Pancreas (tissue), 10 donors: ENCODE results near the gene BEX2. TPM values are rescaled to one million over a fixed set of nuclear protein-coding genes. Genes with fewer than 3 reads are reported as not detected.

ENCODE experiments used
- ATAC-seq, 4 donors: fragments of 200-7000 bp; cut with Tn5 transposase; one replicate each; pipeline versions ENCODE4 v1.8.0 to v1.9.1; 2020; ENCODE audit warnings: mild to moderate bottlenecking in 4 of 4, moderate library complexity in 4 of 4
- DNase-seq, 6 donors: peaks; one replicate each; pipeline ENCODE4 v3.0.0-alpha.2; 2020
- FAIRE-seq: peaks from 2 replicates; lab custom pipeline; 2012; peaks lifted over from hg19 to GRCh38; lab: Jason Lieb, UNC
- H3K27ac ChIP-seq, 4 donors: fragments of 200-600 bp; sonication (generic); 1 replicate in 3 of 4; 2 replicates in 1 of 4; pipeline versions ENCODE4 v1.5.0 to v1.8.0; 2020
- H3K27me3 ChIP-seq, 4 donors: fragments of 200-600 bp; one replicate each; pipeline ENCODE4 v1.8.0; 2021
- H3K36me3 ChIP-seq, 3 donors: fragments of 200-600 bp; sonication (generic) in 1 of 3; one replicate each; pipeline versions ENCODE4 v1.5.0 to v1.8.0; 2020 to 2021
- H3K4me1 ChIP-seq, 3 donors: fragments of 200-600 bp; one replicate each; pipeline ENCODE4 v1.8.0; 2021
- H3K4me3 ChIP-seq, 4 donors: fragments of 200-600 bp; sonication (generic) in 2 of 4; one replicate each; pipeline versions ENCODE4 v1.5.0 to v1.8.0; 2020 to 2021
- H3K9me3 ChIP-seq, 4 donors: fragments of 200-600 bp; one replicate each; pipeline ENCODE4 v1.8.0; 2021
- WGBS, 2 donors: extraction: QIAGEN DNeasy Blood & Tissue Kit; methylation state at CpG; one replicate each; pipeline ENCODE4 v1.1.7; 2013; 5-methylcytosine and 5-hydroxymethylcytosine counted together
- intact Hi-C, 3 donors: fragments of 100-400 bp; cut with DNase I; formaldehyde crosslinking; loops; one replicate each; pipeline versions ENCODE4 v1.11.1 to v1.14.2; 2022
- polyA plus RNA-seq, 2 donors: library from polyadenylated mRNA; stranded (reverse); fragments of 200-250 nt; gene quantifications; one replicate each; pipeline ENCODE4 v1.2.3, GENCODE V29; 2013
- total RNA-seq, 6 donors: library from RNA; stranded (reverse); fragmentation: NEBNext Ultra II Directional in 4 of 6; extraction: Animal tissue kit (Norgen Biotek cat#: 25700) in 4 of 6; gene quantifications; one replicate each; pipeline versions ENCODE4 v1.2.1 to v1.2.4, GENCODE V29; 2021 to 2023
- TF ChIP-seq, protein P1 (sequence below), 4 donors: fragments of 200-600 bp; sonication (generic) in 3 of 4; IDR thresholded peaks; one replicate each; pipeline versions ENCODE4 v1.5.0 to v1.8.0; 2021; ENCODE audit warnings: antibody characterized with exemption in 4 of 4
- donor health status: healthy with polysubstance abuse.
- donor health status: DM: no; HTN: no; CAD: no; lungs with moderate emphysema.
- donor health status: DM: no; HTN: no; CAD: no.
- donor health status: control.
- donor health status: control.
- donor health status: Bipolar disorder and iron deficiency.
- donor health status: DM: yes; HTN: yes; CAD: no.
- donor health status: DM: no; HTN: no; CAD: no.
- donor health status: DM: no; HTN: no; CAD: no.
- donor health status: DM: yes; HTN: yes; CAD: no.

The BEX2 gene
- total and polyA plus RNA-seq, 8 donors, result 11.2 to 113 (median 14.7) TPM

DNA sequence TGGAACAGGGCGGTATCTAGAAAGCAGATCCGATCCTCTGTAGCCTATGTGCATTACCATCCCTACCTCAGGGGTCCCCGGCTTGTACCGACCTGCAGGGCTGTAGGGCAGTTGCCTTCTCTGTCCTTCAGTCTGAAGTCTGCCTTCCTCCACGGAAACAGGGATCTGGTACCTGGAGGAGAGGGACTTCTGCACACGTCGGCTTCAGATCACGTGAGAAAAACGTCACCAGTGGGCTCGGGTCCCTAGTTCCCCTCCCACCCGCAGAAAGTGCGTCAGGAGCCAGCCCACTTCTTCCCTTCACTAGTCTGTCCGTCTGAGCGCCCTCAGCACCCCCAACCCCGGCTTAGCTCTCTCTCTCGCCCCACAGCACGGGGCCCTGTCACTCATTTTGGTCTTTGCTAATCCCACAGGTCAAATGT, 34.2 kb downstream of the BEX2 start, which contains the start of gene TCEAL5:
TCEAL5 (minus strand) TSS at position 170 of the 422 bp plus-strand sequence. CDS start 2,187 bp downstream, outside the sequence.
- ATAC-seq (peak in 2 of 4 donors; percentile 34), FAIRE-seq (no peak), DNase-seq (peak in 1 of 6 donors; percentile 20)
- intact Hi-C loops, result no loop called here
- H3K27ac ChIP-seq, result no peak within 1 kb of the TSS
- WGBS, 2 donors, result 7 to 17% methylated on average over 17 of the region's 17 CpGs
- peaks cover 3 to 9% (median 7%) of the 10 kb centered on the region in 4 donors for H3K27me3 ChIP-seq
- H3K9me3 ChIP-seq, result no peaks in the 10 kb centered on the region
- no peaks in the 10 kb centered on the region for H3K36me3 ChIP-seq
- no peaks in the 10 kb centered on the region for H3K4me1 ChIP-seq
- H3K4me3 ChIP-seq, result no peak within 1 kb of the TSS
- TF ChIP-seq, protein P1, sequence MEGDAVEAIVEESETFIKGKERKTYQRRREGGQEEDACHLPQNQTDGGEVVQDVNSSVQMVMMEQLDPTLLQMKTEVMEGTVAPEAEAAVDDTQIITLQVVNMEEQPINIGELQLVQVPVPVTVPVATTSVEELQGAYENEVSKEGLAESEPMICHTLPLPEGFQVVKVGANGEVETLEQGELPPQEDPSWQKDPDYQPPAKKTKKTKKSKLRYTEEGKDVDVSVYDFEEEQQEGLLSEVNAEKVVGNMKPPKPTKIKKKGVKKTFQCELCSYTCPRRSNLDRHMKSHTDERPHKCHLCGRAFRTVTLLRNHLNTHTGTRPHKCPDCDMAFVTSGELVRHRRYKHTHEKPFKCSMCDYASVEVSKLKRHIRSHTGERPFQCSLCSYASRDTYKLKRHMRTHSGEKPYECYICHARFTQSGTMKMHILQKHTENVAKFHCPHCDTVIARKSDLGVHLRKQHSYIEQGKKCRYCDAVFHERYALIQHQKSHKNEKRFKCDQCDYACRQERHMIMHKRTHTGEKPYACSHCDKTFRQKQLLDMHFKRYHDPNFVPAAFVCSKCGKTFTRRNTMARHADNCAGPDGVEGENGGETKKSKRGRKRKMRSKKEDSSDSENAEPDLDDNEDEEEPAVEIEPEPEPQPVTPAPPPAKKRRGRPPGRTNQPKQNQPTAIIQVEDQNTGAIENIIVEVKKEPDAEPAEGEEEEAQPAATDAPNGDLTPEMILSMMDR (IDR thresholded peaks at IDR 0.05), result no peak

DNA sequence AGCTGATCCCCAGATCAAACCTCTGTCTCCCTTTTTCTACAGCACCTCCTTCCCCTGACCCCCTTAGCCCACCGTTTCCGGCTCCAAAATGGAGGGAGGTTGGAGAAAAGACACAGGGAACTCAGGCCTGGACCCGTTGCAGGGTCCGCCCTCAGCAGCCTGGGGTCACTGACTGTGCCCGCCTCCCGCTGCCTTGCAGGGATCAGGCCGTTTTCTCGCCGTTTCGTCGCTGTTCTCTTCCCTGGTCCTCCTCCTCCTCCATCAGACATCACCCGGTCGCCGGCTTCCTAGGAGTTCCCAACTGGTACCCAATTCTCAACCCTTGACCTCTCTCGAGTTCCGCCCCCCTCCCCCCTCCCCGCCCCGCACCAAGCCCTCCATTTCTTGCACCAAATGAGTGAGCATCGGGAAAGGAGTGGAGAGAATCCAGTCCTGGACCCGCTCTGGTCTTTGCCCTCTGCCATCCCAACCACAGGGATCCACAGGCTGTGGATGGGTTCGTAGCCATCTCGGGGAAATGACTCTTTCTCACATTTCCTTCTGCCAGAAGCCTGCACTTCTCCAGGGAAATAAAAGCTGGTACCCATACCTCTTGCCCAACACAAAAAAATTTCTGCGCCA, 34.7 kb downstream of the BEX2 start:
- ATAC-seq (no peak), FAIRE-seq (no peak), DNase-seq (peak in 1 of 6 donors; percentile 25)
- H3K9me3 ChIP-seq, result no peaks in the 10 kb centered on the region
- H3K4me1 ChIP-seq, result no peaks in the 10 kb centered on the region
- H3K36me3 ChIP-seq, result no peaks in the 10 kb centered on the region
- no peak overlapping the region for H3K27ac ChIP-seq
- TF ChIP-seq, protein P1 (IDR thresholded peaks at IDR 0.05), result no peak
- H3K4me3 ChIP-seq, result no peak overlapping the region
- intact Hi-C loops, result no loop called here
- peaks cover 0 to 9% (median 5%) of the 10 kb centered on the region in 4 donors for H3K27me3 ChIP-seq
- 15 to 36% methylated on average over 23 of the region's 23 CpGs for WGBS, 2 donors

DNA sequence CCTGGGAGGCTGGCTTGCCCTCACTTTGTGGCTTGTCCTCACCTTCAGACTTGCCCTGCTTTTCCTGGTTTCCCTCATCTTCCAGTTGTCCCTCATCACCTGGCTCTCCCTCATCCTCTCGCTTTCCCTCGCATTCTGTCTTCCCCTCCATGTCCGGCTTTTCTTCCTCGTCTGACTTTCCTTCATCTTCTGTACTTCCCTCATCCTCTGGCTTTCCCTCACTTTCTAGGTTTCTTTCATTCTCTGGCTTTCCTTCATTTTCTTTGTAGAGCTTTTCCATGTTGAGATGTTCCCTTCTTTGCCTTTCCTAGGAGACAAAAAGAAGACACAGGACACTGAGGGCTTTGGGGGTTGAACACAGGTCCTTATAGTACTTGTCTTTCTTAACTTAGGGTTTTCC, 36.5 kb downstream of the BEX2 start:
- DNase-seq (no peak), ATAC-seq (no peak), FAIRE-seq (no peak)
- TF ChIP-seq, protein P1 (IDR thresholded peaks at IDR 0.05), result no peak
- no peaks in the 10 kb centered on the region for H3K27me3 ChIP-seq
- H3K4me1 ChIP-seq, result no peaks in the 10 kb centered on the region
- H3K9me3 ChIP-seq, result no peaks in the 10 kb centered on the region
- H3K27ac ChIP-seq, result no peak overlapping the region
- H3K4me3 ChIP-seq, result no peak overlapping the region
- no peaks in the 10 kb centered on the region for H3K36me3 ChIP-seq
- 83 to 91% methylated on average over 4 of the region's 4 CpGs for WGBS, 2 donors
- intact Hi-C loops, result no loop called here

Other genes starting within 250 kb of the BEX2 start
- gene BEX1, start 246.8 kb downstream of the BEX2 start, total RNA-seq, result 10 to 100 TPM; 13.5 to 43.5 (median 22.3) TPM
- gene BEX1, start 246.8 kb downstream of the BEX2 start, polyA plus RNA-seq, result 100 to 1,000 TPM in 1 of 2 donors, 10 to 100 TPM in 1; 52.1 to 263 TPM
- gene NXF3, start 217.8 kb downstream of the BEX2 start, total RNA-seq, result under 1 TPM in 4 of 6 donors, not detected in 2; 0.14 to 0.87 (median 0.39) TPM
- 1 to 10 TPM in 1 of 2 donors, under 1 TPM in 1; 0.57 to 1.3 TPM for gene NXF3, start 217.8 kb downstream of the BEX2 start, polyA plus RNA-seq
- 10 to 100 TPM in 3 of 6 donors, 1 to 10 TPM in 3; 7.4 to 18.5 (median 9.7) TPM for gene BEX4, start 95.9 kb downstream of the BEX2 start, total RNA-seq
- 10 to 100 TPM; 24.9 to 89.2 TPM for gene BEX4, start 95.9 kb downstream of the BEX2 start, polyA plus RNA-seq
- 10 to 100 TPM; 16.8 to 25.7 (median 21.6) TPM for gene TCEAL8, start 55.8 kb downstream of the BEX2 start, total RNA-seq
- 10 to 100 TPM; 25.5 to 56.6 TPM for gene TCEAL8, start 55.8 kb downstream of the BEX2 start, polyA plus RNA-seq
- gene TCEAL5, start 34.2 kb downstream of the BEX2 start, total RNA-seq, result under 1 TPM in 4 of 6 donors, not detected in 2; 0.16 to 0.47 (median 0.31) TPM
- 1 to 10 TPM; 1.1 to 5.7 TPM for gene TCEAL5, start 34.2 kb downstream of the BEX2 start, polyA plus RNA-seq
- gene TCEAL7, start 19.2 kb upstream of the BEX2 start, total RNA-seq, result 1 to 10 TPM in 2 of 6 donors, under 1 TPM in 4; 0.12 to 1.3 (median 0.34) TPM
- gene TCEAL7, start 19.2 kb upstream of the BEX2 start, polyA plus RNA-seq, result 1 to 10 TPM in 1 of 2 donors, under 1 TPM in 1; 0.72 to 2.6 TPM
- gene TCEAL9, start 45.5 kb upstream of the BEX2 start, total RNA-seq, result 10 to 100 TPM in 3 of 6 donors, 1 to 10 TPM in 3; 7.3 to 24.1 (median 9.9) TPM
- 10 to 100 TPM; 42.0 to 71.8 TPM for gene TCEAL9, start 45.5 kb upstream of the BEX2 start, polyA plus RNA-seq
- 10 to 100 TPM; 30.2 to 55.3 (median 39.0) TPM for gene BEX3, start 65.5 kb upstream of the BEX2 start, total RNA-seq
- gene BEX3, start 65.5 kb upstream of the BEX2 start, polyA plus RNA-seq, result 100 to 1,000 TPM in 1 of 2 donors, 10 to 100 TPM in 1; 40.7 to 184 TPM
- under 1 TPM in 5 of 6 donors, not detected in 1; 0.06 to 0.19 (median 0.12) TPM for gene RAB40A, start 208.5 kb upstream of the BEX2 start, total RNA-seq
- under 1 TPM; 0.08 to 0.12 TPM for gene RAB40A, start 208.5 kb upstream of the BEX2 start, polyA plus RNA-seq